Stimulated activated CD4-positive, alpha-beta T cell treated with anti-CD3 and anti-CD28 coated beads, TNF-alpha, amount 100 ng/mL, for 1 hour (primary cell): Measurements from ENCODE around the gene RBM33.

Source experiments
- DNase-seq, 3 donors: peaks; one replicate each; pipeline ENCODE4 v3.0.0-alpha.2; 2020; ENCODE audit warnings: low read depth in 3 of 3, low spot score in 1 of 3

Gene RBM33

DNA sequence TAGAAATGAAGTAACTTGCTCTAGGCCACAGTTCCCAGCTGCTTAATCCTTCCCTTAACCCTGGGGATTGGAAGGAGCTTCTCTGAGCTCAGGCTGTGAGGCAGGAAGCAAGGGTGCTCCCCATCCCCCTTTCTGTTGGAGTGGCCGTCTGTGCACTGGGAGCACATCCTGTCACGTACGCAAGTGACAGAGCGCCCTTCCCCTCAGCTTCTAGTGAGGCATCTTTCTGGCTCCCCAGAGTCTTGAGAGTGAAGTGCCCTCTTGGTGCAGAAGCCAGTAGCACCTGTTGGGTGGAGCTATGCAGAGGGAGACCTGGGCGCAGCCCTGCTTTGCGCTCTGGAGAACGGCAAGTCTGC, 120.0 kb downstream of the RBM33 start:
- DNase-seq, result no peak

DNA sequence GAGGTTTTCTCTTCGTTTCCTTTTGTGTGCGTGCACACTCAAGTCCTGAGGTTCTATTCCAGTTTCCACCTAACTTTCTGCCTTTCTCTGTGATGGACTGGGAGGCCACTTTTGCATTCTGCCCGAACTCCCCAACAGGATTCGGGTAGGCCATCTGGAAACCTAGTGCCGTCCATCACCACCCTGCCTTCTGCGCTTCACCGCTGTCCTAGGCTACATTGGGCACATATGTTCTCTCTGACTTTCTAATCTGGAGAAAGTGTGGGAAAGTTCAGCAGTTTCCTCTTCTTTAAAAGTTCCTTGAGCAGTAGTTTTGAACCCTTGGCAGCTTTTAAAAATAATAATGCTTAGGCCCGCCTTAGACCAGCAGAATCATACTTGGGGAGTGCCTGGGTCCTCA, 121.0 kb downstream of the RBM33 start:
- DNase-seq, result no peak

DNA sequence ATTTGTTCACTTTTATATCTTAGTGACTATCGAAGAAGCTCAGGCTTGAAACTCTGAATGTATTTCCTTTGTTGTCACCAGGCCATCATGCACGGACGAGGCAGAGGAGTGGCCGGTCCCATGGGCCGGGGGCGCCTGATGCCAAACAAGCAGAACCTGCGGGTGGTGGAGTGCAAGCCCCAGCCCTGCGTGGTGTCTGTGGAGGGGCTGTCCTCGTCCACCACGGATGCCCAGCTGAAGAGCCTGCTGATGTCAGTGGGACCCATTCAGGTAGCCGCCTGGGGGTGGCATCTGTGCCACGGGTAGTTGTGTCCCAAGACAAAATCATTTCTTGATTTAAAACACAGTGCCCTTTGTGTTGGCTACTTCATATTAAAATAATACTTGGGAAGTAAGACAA, 121.9 kb downstream of the RBM33 start:
- no peak for DNase-seq

DNA sequence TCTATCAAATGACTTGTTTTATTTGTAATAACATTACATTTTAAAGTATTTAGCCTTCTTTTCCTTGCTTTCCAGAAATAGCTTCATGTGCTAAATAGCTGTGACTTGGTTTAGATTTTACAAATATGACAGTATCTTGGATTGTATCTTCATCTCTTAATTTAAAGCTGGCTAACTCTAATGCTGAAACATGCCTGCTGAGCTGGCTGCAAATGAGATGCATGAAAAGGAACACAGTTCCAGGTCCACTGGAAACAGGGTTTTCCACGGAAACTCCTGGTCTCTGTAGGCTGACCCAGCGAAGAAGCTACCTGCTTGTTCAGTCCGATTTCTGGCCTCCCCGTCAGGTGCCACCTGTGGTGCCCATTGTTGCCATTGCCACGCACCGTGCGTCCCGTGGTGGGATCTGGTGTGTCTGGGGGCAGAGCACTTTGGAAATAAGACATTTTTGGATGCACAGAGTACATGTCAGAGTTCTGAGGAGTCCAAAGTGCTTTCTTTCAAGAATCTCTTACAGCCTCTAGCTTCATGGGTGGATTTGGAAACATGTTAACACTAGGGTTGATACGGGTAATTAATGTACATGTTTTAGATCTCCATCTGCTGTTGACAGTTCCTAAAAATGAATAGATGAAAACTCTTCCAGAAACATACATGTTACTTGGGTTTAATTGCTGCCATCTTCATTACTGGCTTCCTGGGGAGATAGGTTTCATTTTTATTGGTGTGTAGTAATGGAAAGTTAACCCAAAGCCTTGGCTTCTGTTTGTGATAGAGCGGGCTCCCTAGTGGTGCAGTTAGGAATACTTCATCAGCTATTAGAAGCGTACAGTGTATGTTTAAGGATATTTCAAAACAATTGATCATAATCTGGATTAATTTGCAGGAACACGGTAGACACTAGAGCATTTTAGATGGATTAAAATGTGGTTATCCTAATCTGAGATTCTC, 122.8 kb downstream of the RBM33 start:
- DNase-seq, result no peak

DNA sequence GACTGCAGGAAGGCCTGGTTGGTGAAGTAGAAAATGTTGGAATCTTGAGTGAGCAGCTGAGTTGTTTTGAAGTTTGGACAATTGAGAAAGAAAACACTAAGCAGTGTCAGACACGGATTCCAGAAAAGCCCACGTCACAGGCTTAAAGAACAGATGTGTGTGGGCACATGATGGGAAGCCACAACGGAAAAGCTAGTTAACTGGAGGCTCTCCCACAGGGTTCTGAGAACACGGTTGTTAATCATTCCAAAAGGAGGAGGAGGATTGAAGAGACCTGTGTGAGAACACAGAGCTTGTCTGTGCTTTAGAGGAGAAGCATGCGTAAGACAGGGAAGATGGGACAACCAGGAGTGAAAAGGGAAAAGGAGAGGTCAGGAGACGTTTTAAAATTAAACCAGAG, 125.2 kb downstream of the RBM33 start:
- no peak for DNase-seq

DNA sequence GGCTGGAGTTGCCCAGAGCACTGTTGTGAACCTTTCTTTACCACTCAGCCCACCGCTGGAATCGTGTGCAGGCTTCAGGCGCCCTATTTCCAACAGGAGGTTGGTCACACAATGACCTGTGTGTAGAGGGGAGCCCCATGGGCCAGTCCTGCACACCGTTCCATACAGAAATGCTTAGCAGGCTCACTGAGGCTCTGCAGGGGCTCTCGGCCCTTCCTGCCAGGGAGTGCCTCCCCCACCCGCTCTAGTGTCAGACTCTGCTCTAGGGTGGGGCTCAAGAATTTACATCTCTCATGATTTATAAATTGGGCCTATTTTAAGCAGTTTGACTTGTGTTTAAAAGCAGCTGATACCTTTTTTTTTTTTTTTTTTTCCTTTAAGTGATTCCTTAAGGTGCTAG, 125.8 kb downstream of the RBM33 start:
- no peak for DNase-seq

DNA sequence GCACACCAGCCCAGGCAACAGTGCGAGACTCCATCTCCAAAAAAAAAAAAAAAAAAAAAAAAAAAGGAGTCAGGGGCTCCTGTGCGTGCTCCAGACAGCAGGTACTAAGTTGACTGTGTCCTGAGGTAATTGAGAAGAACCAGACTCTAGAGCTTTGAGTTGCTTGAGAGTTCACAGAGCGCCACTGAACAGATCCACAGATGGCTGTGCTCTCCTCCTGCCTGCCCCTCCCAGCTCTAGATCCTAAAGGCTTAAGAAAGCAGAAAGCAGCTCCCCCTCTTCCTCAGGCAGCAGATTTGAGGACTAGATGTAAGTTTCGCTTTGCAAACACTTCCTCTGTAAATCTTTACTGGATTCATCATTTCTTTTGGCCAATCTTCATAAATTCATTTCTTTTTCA, 129.1 kb downstream of the RBM33 start:
- no peak for DNase-seq

DNA sequence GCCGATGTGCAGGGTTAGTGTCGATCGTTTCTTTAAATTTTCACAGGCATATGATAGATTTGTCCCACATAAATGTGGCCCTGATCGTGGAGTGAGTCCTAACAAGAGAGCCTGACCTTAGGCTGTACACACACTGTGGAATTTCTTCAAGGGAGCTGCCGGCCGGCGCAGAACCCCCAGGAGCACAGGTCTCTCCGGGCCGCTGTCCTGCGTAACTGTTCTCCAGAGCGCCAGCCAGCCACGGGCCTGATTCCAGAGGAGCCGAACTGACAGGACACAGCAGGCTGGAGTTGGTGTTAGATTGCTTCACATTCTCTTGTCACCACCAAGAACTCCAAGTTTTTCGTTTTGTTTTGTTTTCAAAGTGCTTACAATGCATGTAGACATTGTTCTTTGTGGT, 130.5 kb downstream of the RBM33 start:
- no peak for DNase-seq

DNA sequence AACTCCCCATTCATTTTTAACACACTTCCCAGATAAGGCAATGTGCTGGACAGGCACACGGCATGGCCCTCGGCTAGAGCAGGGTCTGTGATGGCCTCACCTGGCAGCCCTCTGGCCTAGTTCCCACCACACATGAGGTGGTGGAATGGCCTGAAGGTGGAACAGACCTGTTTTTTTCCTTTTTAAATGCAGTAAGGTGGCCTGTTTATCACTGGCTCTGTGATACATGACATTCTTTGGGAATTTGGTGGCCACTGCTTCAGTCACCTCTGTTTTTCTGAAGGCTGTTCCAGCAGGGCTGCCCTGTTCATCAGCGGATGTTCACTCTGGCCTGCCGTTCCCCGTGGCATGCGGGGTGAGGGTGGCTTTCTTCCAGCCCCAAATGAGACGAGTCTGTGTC, 131.2 kb downstream of the RBM33 start:
- DNase-seq, result no peak

DNA sequence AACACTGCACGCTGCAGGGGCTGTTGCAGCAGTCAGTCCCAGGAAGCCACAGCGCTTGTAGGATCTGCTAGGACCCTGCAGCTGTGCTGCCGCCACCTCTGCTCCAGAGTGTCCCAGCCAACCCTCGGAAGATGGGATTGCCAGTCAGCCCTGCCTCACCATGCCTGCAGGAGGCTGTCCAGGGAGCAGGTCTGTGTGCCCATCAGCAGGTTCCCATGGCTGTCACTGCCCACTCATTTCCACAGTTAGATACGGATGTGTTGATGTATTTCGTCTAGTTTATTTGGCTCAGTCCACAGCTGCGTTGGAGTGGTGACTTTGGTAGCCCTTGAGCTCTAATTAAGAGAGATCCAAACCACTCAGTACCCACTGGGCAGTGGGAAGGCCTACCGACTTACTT, 132.1 kb downstream of the RBM33 start:
- DNase-seq, result no peak

DNA sequence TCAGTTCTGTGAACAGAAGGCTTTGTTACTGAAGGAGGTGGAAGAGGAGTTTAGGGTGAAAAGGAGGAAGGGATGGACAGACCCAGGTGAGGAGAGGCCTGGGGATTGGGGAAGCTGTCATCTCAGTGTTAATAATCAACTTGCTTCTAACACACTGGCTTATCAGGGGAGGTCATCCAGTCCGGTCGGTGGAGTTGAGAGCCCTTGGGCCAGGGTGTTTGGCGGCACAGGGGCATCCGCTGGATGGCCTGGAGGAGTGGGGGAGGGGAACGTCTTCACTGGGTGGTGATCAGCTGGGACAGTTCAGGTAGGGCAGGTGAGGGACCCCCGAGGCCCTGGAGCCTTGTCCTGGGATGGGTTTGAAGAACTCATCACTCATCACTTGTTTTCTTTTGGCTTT, 133.9 kb downstream of the RBM33 start:
- no peak for DNase-seq

DNA sequence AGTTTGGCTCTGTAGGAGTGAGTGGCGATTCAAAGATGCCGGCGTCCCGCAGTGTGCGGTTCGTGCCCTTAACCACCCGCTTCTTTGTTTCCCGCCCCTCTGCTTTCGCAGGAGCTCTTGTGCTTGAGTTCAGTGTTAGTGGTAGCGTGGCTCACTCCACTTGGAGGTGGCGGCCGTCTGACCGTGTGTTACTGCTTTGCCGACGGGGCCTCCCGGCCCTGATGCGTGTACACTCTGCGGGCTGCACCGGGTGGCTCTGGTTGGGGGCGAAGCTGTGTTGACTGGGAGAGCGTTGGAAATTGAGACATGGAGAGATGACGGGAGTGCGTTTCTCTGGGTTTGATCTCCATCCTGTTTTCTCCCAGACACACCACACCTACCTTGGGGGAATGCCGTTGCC, 136.4 kb downstream of the RBM33 start:
- DNase-seq, result no peak

DNA sequence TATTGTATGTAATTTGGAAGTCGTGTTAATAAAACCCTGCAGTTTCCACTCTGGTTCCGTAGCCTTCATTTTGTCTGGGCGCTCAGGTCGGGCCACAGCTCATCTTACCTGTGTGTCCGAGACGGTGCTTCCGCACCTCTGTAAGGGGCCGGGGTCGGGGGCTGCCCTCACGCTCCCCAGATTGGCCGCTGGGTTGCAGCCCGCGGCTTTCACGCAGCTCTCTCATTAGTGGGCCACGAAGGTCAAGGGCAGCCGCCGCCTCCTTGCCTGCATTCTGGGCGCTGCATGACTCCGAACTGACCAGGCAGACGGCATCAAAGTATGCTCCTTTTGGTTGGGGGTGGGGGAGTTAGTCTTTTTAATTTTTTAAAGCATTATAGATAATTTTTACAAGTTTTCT, 137.0 kb downstream of the RBM33 start:
- no peak for DNase-seq

DNA sequence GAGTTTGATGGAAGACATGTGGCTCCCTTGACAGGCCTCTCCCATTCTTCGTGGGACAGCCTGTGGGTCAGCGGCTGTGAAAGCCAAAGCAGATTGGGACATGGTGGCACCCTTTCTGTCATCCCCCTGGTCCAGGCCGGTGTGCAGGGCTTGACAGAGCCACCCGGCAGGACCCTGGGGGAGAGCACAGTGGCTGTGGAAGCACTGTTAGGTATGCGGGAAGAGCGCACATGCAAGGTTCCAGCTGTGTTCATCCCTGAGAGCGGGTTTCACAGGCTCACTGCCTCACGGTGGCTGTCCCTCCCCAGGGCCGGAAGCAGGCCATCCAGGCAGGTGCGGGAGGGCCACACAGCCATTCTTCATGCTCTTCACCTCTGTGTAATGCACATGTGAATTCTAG, 138.0 kb downstream of the RBM33 start:
- DNase-seq, result no peak

DNA sequence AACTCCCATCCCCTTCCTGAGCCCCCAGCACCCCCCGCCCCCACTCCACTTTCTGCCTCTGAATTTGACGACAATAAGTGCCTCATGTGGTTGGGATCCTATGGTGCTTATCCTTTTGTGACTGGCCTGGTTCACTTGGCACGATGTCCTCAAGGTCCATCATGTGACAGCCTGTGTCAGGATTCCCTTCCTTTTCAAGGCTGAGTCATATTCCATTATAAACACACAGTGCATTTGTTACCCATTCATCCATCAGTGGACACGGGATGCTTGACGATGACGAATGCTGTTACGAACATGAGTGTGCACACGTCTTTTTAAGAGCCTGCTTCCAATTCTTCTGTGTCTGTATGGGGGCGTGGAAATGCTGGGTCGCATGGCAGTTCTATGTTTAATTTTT, 141.1 kb downstream of the RBM33 start:
- no peak for DNase-seq

DNA sequence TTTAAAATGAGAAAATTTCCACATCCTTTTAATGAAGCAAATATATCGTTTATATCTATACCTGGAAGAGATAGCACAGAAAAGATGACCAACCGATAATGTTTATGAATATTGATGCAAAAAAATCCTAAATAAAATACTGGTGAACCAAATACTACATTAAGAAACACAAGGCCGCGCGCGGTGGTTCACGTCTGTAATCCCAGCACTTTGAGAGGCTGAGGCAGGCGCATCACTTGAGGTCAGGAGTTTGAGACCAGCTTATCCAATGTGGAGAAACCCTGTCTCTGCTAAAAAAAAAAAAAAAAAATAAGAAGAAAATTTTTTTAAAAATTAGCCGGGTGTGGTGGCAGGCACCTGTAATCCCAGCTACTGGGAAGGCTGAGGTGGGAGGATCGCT, 142.0 kb downstream of the RBM33 start:
- DNase-seq, result no peak

DNA sequence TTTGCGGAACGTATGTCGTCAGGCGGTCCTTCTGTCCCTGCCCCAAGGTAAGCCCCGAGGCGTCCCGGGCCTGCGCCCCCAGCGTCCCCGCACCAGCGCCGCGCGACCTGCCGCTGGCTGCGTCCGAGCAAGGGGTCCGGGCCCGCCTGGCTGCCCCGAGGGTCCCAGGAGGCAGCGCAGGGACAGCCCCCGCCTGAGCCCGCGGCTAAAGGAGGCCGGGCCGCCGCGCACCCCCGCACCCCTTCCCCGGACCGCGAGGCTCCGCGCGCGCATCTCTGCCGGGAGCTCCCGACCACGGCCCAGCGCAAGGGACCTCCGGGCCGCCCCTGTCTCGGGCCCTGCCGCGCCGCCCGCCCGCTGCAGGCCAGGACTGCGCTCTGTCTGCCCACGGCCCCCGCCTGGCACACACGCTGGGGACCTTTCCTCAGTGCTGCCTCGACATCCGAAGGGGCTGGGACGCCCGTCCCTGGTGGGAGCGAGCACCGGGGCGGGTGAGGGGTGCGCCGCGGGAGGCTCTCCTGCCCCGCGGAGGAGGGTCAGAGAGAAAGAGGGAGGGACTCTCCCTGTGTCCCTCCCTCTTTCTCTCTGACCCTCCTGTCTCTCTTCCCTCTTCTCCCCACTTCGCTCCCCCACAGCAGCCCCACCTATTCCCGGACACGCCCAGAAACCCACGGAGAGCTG, 142.8 kb downstream of the RBM33 start:
- DNase-seq, result no peak

DNA sequence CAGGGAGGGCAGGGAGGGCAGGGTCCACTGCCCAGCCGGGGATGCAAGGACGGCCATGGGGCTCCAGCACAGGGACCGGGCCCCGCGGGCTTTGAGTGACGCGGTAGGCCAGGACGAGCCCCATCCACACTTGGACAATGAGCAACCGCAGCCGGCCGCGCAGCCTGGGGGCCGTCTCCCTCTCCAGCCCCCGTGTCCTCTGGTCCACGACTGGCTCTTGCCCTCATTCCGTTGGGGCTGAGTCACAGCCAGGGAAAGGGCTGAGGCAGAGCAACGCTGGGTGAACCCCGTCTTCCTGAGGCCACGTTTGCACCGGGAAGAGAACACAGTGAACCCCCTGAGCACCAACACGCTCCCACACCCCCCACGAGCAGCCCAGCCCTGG, 144.1 kb downstream of the RBM33 start:
- DNase-seq, result no peak

DNA sequence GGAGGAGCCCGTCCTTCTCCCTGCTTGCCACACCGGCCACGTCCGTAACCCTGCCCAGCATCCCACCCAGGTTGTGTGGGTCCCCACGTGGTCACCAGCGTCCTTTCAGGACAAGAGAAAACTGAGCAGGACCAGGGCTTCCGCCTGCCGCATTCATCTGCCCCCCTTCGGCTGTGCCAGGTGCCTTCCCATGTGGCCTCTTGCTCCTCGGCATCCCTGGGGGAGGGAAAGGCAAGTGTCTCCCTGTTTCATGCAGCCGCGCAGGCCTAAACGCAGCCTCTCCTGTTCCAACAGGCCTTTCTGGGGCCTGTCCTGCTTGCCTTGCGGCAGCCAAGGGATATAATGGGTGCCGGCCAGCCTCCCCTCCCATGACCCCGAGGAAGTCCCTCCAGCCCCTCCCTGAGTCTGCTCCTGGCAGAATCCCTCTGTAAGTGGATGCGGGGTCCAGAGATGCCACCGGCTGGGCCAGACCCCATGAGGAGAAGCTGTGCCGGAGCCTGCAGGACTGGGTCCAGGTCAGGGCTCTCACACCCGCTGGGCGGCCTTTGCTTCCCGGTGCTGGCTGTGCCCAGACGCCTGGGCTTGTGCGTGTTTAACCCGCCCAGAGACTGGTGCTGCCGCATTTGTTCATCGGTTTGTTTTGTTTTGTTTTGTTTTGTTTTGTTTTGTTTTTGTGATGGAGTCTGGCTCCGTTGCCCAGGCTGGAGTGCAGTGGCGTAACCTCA, 144.7 kb downstream of the RBM33 start:
- DNase-seq, result no peak

DNA sequence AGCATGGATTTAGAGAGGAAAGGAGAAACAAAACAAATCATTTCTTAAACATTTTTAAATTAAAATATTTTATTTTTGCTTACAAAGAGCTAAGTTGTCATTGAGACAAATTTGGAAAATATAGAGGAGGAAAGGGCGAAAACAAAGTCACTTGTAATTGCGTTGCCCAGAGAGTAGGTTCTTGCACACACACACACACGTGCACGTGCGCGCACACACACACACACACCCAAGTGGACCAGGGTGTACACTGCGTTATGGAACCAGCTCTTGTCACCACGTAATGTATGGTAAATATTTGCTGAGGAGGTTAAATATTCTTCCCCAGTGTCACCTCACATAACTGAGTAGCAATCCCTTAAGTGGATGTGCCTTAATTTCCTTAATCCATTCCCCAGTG, 146.2 kb downstream of the RBM33 start:
- no peak for DNase-seq

DNA sequence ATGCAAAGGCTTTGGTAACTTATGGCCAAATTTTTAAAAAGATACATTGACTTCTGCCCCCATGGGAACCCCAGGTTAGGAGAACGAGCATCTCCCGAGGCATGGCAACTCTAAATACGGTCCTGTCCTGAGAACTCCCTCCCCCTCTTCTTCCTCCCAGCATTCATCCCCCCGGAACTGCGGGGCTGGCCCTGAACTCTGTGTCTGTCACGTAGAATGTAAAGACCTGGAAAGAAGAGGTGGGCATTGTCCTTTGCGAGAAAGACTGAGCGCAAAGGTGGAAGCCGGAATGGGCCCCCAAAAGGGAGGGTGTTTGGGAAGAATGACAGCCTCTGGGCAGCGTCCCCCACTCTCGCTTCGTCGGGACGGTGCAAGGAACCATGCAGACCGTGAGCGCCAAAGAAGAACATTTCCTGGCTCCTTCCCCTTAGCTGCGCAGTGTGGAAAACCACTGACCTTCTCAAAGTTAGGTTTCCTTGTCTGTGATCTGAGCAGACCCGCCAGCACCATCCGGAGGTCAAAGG, 146.8 kb downstream of the RBM33 start:
- DNase-seq, result no peak

DNA sequence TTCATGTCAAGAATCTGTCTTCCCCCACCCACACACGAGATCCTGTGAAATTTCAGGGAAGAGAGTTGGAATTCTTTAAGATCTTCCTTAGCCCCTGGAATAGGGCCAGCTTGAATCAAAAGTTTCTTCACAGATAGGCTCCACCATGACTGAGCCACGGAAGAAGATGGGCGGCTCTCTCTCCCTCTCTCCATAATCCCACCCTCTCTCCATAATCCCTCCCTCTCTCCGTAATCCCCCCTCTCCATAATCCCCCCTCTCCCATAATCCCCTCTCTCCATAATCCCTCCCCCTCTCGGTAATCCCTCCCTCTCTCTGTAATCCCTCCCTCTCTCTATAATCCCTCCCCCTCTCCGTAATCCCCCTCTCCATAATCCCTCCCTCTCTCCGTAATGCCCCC, 147.4 kb downstream of the RBM33 start:
- DNase-seq, result no peak
